ENCODE results near the gene ITPK1.

- TF ChIP-seq CTCF (IDR thresholded peaks at IDR 0.05), result no peak
- no peak for TF ChIP-seq POLR2A (IDR thresholded peaks at IDR 0.05)
These were observed 50.4 kb downstream of the ITPK1 start for GRCh38 chr14:93065272-93065730.
